Psoas muscle (tissue), 8 donors: ENCODE data around the gene PIGM. TPM values are rescaled to one million over a fixed set of nuclear protein-coding genes. Genes with fewer than 3 reads are reported as not detected.

Source experiments
- ATAC-seq, 4 donors: fragments of 200-7000 bp; cut with Tn5 transposase; one replicate each; pipeline ENCODE4 v1.9.1; 2020; ENCODE audit warnings: moderate library complexity in 3 of 4, mild to moderate bottlenecking in 2 of 4
- DNase-seq, 2 donors: peaks; one replicate each; pipeline ENCODE4 v3.0.0-alpha.2; 2020
- H3K27ac ChIP-seq: fragments of 200-600 bp; one replicate; pipeline ENCODE4 v1.8.0; 2022
- H3K27me3 ChIP-seq, 3 donors: fragments of 200-600 bp in 1 of 3; one replicate each; pipeline versions ENCODE4 v1.6.1 to v1.8.0; 2013 to 2022; ENCODE audit warnings: low read length in 2 of 3, mild to moderate bottlenecking in 2 of 3, moderate library complexity in 1 of 3; ENCODE audit not compliant: insufficient read depth in 3 of 3
- H3K36me3 ChIP-seq, 2 donors: fragments of 200-600 bp in 1 of 2; one replicate each; pipeline versions ENCODE4 v1.6.1 to v1.8.0; 2013 to 2022; ENCODE audit warnings: low read depth in 1 of 2, mild to moderate bottlenecking in 1 of 2, moderate library complexity in 1 of 2; ENCODE audit not compliant: insufficient read depth in 1 of 2
- H3K4me1 ChIP-seq: fragments of 200-600 bp; one replicate; pipeline ENCODE4 v1.8.0; 2022
- H3K4me3 ChIP-seq: fragments of 200-600 bp; one replicate; pipeline ENCODE4 v1.8.0; 2022; ENCODE audit warnings: mild to moderate bottlenecking
- H3K9me3 ChIP-seq: fragments of 200-600 bp; one replicate; pipeline ENCODE4 v1.8.0; 2022
- WGBS, 3 donors: extraction: QIAGEN DNeasy Blood & Tissue Kit; methylation state at CpG; one replicate each; pipeline versions ENCODE4 v1.1.6 to v1.1.7; 2013; 5-methylcytosine and 5-hydroxymethylcytosine counted together
- intact Hi-C, 2 donors: fragments of 100-400 bp; cut with DNase I; formaldehyde crosslinking; loops; one replicate each; pipeline versions ENCODE4 v1.11.0 to v1.14.2; 2022
- long read RNA-seq, 2 donors: library from polyadenylated mRNA; unstranded; transcript quantifications; one replicate each; pipeline ENCODE4 v2.0.0, GENCODE V29; 2021
- polyA plus RNA-seq, 3 donors: library from polyadenylated mRNA; stranded (reverse); fragments of 200-250 nt; gene quantifications; one replicate each; pipeline ENCODE4 v1.2.3, GENCODE V29; 2013
- total RNA-seq, 4 donors: library from RNA; stranded (reverse); fragmentation: NEBNext Ultra II Directional in 2 of 4; extraction: Animal tissue kit (Norgen Biotek cat#: 25700) in 2 of 4; gene quantifications; one replicate each; pipeline versions ENCODE4 v1.2.1 to v1.2.4, GENCODE V29; 2021 to 2023
- TF ChIP-seq, protein P1 (sequence below): fragments of 200-600 bp; IDR thresholded peaks from one replicate; pipeline ENCODE4 v1.8.0; 2022; ENCODE audit warnings: antibody characterized with exemption
- donor health status: healthy with polysubstance abuse.
- donor health status: DM: no; HTN: no; CAD: no; lungs with moderate emphysema.
- donor health status: Bipolar disorder and iron deficiency.
- donor health status: healthy.
- donor health status: DM: yes; HTN: yes; CAD: no.
- donor health status: DM: no; HTN: no; CAD: no.
- donor health status: DM: no; HTN: no; CAD: no.
- donor health status: DM: yes; HTN: yes; CAD: no.

The PIGM gene
- total RNA-seq (1 to 10 TPM in 3 of 4 donors, under 1 TPM in 1; 0.84 to 1.5 (median 1.4) TPM), polyA plus RNA-seq (1 to 10 TPM in 2 of 3 donors, under 1 TPM in 1; 0.66 to 1.4 (median 1.3) TPM)
- long read RNA-seq, donor 1, full-length matches to known transcripts: 1 of 1 reads
- long read RNA-seq, donor 1, partial matches to known transcripts: 0 of 1 reads
- long read RNA-seq, donor 1, other reads (novel, unspliced or antisense): 0 of 1 reads
- long read RNA-seq, donor 2, full-length matches to known transcripts: 2 of 2 reads
- long read RNA-seq, donor 2, partial matches to known transcripts: 0 of 2 reads
- long read RNA-seq, donor 2, other reads (novel, unspliced or antisense): 0 of 2 reads

DNA sequence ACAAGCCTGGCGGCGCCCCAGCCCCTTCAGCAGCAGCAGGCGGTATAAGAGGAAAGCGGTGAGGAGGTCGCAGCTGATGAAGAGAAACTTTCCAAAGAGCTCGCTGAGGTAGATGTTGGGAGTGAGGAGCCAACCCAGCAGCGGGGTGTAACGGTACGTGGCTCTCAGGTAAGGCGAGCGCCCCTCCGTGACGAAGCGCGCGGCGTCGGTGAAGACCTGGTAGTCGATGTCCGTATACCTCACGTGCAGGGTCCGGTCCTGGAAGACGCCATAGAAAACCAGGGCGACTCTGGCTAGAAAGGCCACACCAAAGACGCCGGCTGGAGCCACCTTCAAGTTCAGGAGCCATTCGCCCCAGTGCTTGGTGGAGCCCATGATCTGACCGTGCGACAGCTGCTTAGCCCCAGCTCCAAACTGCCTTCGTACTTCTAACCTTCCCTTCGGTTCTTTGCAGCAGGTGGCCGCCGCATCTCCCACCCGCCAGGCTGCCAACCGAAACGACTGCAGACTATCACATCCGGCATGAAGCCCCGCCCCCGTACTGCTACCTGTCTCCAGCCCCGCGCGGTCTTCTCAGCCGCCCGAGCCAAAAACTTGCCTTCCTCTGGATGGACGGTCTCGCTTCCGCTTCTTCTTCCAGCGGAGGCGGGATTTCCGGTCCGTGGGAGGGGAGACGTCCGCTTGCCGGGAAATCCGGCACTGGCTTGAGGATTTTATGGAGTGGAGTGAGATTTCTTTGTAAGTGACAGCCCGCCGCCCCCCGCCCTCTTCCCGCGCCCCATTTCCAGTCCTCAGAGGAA lies at the start of gene PIGM:
Gene PIGM, minus strand, starts transcription at position 626 of the 800 bp plus-strand sequence. Its CDS starts 251 bp downstream, at position 375.
- DNase-seq: peak; percentile 95 to 96
- peak; percentile 98 for ATAC-seq
- Histone ChIP-seq H3K27ac (peak within 1 kb of the TSS; percentile 74), H3K4me3 (peak within 1 kb of the TSS; percentile 78), H3K9me3 (no peaks in the 10 kb centered on the region), H3K27me3 (no peaks in the 10 kb centered on the region), H3K36me3 (no peaks in the 10 kb centered on the region), H3K4me1 (peaks cover 17% of the 10 kb centered on the region)
- 0% methylated on average over 60 of the region's 60 CpGs for WGBS, 3 donors
- intact Hi-C loops: loop anchor here in 1 of 2 donors (5.0 kb wide), 1 partner anchor 249 kb away; the partner anchor contains the start of gene DUSP23
- TF ChIP-seq, protein P1, sequence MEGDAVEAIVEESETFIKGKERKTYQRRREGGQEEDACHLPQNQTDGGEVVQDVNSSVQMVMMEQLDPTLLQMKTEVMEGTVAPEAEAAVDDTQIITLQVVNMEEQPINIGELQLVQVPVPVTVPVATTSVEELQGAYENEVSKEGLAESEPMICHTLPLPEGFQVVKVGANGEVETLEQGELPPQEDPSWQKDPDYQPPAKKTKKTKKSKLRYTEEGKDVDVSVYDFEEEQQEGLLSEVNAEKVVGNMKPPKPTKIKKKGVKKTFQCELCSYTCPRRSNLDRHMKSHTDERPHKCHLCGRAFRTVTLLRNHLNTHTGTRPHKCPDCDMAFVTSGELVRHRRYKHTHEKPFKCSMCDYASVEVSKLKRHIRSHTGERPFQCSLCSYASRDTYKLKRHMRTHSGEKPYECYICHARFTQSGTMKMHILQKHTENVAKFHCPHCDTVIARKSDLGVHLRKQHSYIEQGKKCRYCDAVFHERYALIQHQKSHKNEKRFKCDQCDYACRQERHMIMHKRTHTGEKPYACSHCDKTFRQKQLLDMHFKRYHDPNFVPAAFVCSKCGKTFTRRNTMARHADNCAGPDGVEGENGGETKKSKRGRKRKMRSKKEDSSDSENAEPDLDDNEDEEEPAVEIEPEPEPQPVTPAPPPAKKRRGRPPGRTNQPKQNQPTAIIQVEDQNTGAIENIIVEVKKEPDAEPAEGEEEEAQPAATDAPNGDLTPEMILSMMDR: no peak

DNA sequence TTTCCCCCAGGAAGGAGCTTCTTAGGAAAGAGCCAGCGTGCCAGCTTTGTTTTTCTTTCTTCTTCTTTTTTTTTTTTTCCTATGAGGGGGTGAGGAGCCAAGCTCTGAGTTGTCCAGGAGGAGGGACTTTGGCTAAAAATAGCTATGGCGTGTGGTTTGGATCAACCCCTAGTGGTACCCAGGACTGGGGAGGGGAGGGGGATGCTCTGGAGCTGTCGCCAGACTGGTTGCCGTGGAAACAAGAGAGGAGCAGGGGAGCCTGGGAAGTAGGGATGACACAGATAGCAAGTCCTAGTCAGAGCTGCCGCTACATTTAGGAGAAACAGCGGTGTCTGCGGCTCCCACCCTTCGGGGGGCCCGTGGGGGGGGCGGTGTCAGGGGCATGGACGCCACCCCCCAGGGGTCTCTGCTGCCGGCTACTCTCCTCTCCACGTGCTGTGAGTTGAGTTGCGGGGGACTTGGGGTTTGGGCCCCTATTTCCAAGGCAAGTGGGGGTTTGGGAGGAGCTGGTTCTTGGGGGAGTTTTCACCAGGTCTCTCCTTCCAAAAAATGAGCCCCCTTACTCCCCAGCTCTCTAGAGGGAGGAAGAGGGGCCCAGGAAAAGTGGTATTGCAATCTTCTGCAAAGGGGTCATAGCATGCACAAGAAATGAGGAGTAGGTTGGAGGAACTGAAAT lies 49.6 kb upstream of the PIGM start, which contains the start of gene KCNJ9:
Gene KCNJ9, plus strand, starts transcription at position 278 of the 676 bp plus-strand sequence. CDS start 2,493 bp downstream, outside the sequence.
- H3K4me3 ChIP-seq: no peak within 1 kb of the TSS
- no peaks in the 10 kb centered on the region for H3K9me3 ChIP-seq
- H3K27me3 ChIP-seq: peaks cover 0 to 21% (median 0%) of the 10 kb centered on the region in 3 donors
- no peak for DNase-seq
- H3K36me3 ChIP-seq: no peaks in the 10 kb centered on the region
- WGBS, 3 donors: 26 to 27% (median 26%) methylated on average over 14 of the region's 14 CpGs
- intact Hi-C loops: loop anchor here (5.0 to 10.0 kb wide), 2 partner anchors 34 to 293 kb away; no protein-coding TSS in a partner anchor
- no peak for ATAC-seq
- H3K27ac ChIP-seq: no peak within 1 kb of the TSS
- no peaks in the 10 kb centered on the region for H3K4me1 ChIP-seq
- TF ChIP-seq, protein P1: no peak

DNA sequence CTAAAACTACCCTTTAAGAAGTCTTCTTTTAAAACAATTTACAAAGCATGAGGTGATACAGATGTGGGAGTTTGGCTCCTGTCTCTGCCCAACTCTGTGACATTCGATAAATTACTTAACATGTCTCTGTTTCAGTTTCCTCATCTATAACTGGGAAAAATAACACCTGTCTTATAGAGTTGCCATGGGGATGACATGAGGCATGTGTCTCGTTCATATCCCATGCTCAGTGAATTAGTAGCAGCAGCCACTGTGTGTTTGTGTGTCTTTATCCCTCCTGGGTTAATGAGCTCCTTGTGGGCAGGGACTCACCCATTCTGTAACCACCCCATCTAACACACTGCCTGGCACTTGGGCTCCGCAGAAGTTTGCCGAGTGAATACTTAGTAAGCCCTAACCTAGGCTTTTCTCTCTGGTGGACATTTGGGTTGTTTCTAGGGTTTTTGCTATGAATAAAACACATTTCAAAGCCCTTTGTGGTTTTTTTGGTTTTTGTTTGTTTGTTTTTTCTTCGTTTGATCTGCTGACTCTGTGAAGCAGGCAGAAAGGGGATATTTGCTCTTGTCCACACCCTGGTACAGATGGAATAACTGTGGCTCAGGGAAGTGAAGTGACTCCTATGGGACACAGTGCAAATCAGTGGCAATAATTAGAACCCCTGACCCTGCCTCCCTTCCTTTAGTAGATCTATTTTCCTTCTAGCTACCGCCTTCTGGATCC lies 48.8 kb upstream of the PIGM start:
- H3K9me3 ChIP-seq: no peaks in the 10 kb centered on the region
- H3K4me3 ChIP-seq: no peak overlapping the region
- TF ChIP-seq, protein P1: no peak
- no peak overlapping the region for H3K27ac ChIP-seq
- no peak for DNase-seq
- no peaks in the 10 kb centered on the region for H3K4me1 ChIP-seq
- H3K27me3 ChIP-seq: peaks cover 0 to 21% (median 0%) of the 10 kb centered on the region in 3 donors
- ATAC-seq: no peak
- 72 to 78% (median 77%) methylated on average over 6 of the region's 6 CpGs for WGBS, 3 donors
- intact Hi-C loops: loop anchor here (5.0 to 10.0 kb wide), 2 partner anchors 33 to 294 kb away; no protein-coding TSS in a partner anchor
- H3K36me3 ChIP-seq: no peaks in the 10 kb centered on the region

DNA sequence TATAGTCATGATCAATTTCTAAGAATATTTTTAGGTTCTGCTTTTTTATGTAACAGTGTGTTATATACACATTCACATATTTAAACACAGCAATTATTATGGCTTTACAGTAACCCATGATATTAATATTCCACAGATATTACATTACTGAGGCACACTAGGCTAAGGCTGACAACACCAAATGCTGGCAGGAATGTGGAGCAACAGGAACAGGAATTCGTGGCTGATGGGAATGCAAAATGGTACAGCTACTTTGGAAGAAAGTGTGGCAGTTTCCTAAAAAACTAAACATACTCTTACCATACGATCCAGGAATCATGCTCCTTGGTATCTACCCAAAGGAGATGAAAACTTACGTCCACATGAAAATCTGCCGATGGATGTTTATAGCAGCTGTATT lies 47.7 kb upstream of the PIGM start:
- intact Hi-C loops: no loop called here
- WGBS, 3 donors: 75 to 83% (median 77%) methylated on average over 4 of the region's 4 CpGs
- Histone ChIP-seq H3K9me3 (no peaks in the 10 kb centered on the region), H3K27ac (no peak overlapping the region), H3K27me3 (peaks cover 0 to 21% (median 0%) of the 10 kb centered on the region in 3 donors), H3K36me3 (no peaks in the 10 kb centered on the region), H3K4me3 (no peak overlapping the region), H3K4me1 (no peaks in the 10 kb centered on the region)
- DNase-seq (no peak), ATAC-seq (no peak)
- TF ChIP-seq, protein P1: no peak
